ENCODE data around the gene DLGAP1.
"Not testable (repeated sequence)": the region's sequence is repeated elsewhere in the genome, so short reads cannot be mapped to it uniquely, and the experiment has no call there.

Gene DLGAP1

DNA sequence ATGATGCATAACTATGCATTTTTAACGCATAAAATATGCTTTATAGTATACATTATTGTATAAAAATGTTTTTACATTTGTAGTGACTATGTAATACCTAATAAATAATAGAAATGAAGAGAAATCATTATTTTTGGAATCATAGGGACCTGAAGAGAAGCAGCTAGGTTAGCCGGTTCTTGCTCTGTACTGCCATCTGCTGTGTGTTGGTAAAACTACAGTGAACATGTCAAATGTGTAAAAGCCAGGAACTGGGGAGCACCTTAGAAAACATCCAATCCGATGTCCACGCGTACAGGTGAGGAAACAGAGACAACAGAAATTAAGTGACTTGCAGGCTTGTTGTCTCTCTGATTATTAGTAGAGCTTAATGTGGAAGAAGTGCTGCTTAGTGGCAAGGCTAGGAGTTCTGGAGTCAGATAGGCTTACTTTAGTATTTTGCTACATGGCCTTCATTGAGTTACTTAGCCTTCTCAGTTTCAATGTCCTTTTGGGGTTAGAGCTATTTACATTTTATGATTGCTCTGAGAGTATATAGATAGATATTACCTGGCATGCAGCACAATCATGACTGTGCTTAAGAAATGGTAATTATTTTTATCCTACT, 386.5 kb downstream of the DLGAP1 start:
- peak; percentile 51 to 76 (median 63) for DNase-seq

DNA sequence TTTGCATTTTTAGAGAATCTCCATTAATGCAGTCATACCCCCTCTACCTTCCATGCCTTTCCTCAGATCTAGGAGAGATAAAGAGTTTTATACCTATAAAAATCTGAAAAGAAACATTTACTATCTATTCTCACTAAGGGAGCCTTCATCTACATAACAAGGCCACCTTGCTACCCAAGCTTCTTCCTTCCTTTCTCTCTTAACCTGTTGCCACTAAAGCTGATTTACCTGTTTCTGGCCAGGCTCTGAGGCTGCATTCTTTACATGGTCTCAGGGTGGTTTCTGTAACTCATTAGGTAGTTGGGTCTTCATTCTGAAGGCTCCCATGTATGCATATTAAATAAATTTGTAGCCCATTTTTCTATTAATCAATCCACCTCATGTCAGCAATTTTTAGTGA, 391.6 kb downstream of the DLGAP1 start:
- DNase-seq = no peak

DNA sequence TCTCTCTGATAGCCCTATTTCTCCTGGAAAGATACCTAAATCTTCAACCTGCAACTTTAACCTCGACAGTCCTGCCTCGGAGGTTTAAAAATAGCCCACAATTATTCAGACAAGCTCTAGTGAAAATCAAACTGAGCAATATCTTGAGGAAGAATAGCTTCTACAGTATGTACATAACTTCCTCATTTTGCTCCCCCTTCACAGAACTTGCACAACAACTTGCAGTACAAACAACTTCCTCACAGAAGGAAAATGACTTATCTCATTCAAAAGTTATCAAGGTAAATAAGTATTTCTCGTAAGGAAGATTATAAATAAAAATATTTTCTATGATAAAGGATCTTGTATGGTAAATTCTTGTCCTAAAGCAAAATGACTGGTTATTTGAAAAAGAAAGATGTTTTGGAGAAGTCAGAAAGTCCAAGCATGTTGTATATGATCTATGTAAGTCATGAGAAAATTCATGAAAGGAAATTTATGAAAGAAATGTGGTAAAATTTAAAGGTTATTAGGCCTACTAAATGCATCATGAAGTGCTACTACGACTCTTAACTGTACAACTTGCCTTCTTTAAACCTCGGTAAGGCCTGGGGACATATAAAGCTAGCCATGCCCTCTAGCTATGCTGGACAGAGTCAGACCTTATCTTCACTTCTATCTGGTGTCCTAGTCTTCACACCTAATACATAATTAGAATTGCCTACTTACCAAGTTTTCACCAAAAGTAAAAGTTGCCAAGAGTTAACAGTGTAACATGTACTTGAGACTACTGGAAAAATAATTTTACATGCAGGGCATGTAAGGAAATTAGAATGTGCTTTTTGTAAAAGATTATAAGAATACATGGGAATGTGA, 394.5 kb downstream of the DLGAP1 start:
- DNase-seq = peak; percentile 40 to 80 (median 60)

DNA sequence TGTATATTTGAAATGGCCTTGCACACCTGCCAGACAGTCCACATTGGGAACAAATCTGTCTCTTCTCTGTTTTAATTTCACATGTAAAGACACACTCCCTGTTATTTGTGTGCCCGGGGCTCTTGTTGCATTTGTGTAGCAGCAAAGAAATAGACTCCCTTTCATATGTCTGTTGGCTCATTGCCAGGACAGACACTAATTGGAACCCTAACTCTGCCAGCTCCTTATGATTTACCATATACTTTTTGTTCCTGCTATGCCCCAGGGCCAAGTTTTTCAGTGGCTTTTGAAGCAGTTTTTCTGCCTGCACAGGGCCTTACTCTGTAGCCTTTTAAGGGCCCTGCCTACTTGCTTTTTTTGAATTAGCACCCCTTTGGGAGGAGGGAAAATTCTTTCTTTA, 396.9 kb downstream of the DLGAP1 start:
- DNase-seq = no peak

DNA sequence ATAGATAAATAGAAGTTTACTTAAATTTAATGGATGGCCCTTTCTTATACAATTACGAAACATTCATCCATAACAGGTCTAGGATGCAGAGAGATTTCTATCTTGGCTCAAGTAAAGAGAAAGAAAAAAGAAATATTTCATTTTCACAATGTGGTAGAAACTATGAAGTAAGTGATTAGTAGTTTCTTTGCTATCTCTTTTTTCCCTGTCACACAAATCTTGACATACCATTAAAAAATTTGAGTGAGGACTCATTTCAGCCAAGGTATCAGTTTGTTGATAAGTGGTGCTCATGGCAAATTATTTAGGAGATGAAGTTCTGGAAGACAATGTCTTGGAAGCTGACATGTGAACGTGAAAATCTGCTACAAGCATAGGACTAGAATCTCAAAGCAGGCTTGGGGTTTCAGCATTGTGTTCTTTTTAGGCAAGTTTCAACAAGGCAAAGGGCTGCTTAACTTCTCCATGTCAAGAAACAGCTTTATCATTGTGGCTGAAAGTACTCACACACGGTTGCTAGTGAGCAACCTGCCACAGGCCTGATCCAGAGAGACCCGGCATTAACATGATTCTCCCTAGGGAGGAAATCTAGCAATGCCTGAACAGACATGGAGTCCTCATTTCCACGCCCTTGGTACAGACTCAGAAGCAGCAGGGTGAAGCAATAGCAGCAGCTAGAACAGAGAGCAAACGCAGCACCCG, 414.6 kb downstream of the DLGAP1 start:
- DNase-seq = no peak

DNA sequence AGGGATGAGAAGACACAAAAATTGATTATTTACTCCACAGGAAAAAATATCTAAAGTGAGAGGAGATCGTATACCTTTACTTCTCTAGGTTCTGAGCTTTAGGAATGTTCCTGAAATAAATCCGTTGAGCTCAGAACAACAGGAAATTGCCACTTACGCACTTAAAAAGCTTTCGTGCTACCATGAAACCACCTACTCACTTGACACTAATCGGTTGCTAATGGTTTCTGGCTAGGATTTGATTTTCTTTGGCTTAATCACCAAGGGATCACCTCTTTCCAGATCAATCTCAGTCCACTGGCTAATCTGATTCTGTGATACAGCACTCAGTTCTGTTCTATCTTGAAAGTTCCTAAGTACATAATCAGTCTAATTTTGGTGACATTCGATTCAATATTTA, 419.6 kb downstream of the DLGAP1 start:
- no peak for DNase-seq

DNA sequence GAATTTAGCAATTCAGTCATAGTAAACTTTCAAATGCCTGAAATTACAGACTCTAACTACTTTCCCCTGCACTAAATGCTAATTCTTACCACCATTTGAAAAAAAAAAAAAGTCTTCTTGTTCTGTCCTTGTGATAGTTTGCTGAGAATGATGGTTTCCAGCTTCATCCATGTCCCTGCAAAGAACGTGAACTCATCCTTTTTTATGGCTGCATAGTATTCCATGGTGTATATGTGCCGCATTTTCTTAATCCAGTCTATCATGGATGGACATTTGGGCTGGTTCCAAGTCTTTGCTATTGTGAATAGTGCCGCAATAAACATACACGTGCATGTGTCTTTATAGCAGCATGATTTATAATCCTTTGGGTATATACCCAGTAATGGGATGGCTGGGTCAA, 420.3 kb downstream of the DLGAP1 start:
- not testable (repeated sequence) for DNase-seq

DNA sequence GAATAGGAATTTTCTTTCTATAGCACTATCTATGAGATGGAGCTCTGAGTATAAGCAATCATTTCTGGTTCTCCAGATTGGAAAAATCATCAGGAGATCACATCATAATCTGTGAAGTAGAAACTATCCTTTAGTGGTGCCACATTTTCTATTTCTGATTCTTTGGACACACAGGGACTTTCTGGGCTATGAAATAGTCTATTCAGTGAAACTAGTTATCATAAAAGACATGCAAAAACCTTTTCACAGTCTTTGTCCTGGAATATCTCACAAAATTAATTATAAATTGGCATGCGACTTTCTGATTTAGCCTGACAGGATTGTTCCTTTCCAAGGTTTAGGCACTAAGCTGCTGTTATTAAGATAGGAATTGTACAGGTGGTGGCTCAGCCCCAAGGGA, 428.6 kb downstream of the DLGAP1 start:
- no peak for DNase-seq

DNA sequence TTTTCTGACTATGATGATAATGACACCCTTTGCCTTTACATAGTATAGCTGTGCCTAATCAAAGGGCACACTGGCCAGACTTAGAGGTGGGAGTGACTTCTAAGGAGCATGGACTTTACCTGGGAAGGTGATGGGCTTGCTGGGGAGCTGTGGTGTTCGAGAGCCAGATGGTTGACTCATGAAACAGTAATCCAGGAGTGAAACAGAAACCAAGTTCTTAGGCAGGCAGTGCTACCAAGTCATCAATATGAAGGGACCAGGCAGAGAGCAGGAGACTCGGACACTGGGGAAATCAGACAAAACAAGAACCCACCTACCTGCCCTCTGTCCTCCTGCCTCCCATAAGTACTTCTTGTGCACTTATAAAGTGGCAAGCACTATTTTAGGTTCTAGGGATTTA, 430.4 kb downstream of the DLGAP1 start:
- no peak for DNase-seq

DNA sequence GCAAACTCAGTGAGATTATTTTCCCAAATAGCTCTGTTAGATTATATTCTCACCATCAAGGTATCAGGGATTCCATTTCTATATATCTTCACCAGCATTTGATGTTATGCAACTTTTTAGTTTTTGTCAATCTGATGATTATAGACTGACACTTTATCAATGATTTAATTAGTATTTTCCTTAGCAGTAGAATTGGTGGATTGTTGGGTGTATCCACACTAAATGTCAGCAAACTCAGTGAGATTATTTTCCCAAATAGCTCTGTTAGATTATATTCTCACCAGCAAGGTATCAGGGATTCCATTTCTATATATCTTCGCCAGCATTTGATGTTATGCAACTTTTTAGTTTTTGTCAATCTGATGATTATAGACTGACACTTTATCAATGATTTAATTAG, 432.4 kb downstream of the DLGAP1 start:
- not testable (repeated sequence) for DNase-seq

DNA sequence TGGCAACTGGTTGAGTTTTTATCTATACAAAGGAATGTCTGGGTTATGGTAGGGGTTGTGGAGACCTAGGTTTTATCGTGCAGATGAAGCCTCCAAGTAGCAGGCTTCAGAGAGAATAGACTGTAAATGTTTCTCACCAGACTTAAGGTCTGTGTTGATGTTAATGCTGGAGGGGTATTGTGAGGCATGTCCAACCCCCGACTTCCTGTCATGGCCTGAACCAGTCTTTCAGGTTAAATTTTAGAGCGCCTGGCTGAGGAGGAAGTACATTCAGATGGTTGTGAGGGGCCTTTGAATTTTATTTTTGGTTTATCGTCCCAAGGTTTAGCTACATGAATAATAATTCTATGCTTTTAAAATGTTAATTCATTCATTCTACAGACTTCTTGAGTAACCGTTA, 435.1 kb downstream of the DLGAP1 start:
- no peak for DNase-seq

DNA sequence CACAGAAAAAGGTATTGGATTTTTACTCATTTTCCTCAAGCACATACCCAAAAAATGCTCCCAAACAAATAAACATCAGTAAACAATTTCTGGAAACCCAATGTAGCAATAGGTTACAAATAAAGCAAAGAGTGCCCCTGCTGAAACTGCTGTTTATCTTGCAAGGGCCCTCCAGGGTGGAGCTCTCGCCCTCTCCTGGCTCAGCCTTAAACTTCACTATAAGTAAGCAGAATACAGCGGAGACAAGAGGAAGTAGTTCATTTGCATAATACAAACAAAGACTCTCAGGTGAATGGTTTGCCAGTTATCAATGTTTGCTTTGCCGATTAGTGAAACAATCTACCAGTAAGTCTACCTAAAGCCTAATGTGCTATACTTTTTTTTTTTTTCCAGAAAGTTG, 437.6 kb downstream of the DLGAP1 start:
- peak; percentile 14 to 51 (median 42) for DNase-seq

DNA sequence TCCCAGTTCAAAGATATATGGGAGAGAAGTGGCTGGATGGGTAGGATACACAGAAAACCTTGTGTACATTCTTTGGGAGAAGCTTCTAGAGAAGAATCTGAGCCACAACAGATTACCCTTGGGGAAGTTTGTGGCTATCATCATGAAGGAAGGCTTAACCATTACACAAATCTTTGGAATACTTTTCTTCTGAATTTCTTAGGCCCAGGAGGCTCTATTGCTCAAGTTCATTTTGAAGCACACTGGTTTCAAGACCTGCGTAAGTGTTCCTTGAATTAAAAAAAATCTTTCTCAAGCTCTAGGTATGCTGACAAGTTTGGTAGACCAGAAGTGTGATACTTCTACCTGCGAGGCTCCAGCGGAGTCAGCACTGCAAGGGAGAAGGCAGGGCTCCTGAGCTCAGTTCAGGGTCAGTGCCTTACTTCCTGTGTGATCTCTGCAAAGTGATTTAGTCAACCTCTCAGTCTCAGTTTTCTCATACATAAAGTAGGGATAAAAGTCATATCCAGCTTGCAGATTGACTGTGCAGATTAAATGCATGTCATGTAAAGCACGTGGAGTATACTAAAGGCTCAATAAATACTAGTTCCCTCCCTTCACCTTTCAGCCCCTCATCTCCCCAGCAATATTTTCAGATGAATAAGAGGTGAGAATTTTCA, 438.6 kb downstream of the DLGAP1 start:
- no peak for DNase-seq

DNA sequence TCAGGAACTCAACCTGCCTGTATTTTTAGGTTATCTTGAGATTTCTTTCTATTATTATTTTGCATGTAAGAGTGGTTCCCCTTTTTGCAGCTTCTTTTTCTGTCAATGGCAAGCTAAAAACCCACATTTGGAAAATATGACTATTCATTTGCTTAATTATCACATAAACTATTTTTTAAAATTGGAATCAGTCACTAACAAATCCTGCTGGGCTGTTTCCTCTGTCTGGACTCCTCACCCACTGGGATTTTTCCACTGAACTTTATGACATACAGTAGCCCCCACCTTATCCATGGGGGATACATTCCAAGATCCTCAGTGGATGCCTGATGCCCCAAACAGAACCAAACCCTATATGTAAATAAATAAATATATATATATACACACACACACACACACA, 447.3 kb downstream of the DLGAP1 start:
- DNase-seq = no peak

DNA sequence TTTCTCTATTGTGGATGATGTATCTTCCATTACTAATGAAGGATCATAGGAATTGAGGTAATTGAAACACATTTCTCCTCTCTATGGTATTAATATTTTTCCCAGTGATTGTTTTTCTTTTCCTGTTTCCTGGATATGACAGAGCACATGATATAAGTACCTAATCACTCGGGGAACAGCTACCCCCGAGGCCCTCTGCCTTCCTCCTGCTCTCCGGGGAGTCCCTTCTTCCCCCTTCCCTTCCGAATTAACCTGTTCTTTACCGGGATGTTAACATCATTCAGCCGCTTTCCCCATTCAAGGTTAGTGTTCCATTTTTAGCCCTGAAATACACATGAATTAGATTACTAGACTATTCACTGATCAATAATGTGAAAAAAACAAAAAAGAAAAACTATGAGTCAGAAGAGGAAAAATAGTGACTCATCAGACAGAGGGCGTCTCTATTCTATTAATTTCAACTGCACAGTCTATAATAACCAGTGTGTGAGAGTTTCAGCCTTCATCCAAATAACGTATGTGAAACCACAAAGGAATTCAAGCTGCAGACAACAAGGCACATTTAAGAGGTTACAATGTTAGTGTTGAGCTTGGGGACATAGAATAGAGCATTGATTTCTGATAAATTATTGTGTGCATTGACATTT, 450.8 kb downstream of the DLGAP1 start:
- no peak for DNase-seq

DNA sequence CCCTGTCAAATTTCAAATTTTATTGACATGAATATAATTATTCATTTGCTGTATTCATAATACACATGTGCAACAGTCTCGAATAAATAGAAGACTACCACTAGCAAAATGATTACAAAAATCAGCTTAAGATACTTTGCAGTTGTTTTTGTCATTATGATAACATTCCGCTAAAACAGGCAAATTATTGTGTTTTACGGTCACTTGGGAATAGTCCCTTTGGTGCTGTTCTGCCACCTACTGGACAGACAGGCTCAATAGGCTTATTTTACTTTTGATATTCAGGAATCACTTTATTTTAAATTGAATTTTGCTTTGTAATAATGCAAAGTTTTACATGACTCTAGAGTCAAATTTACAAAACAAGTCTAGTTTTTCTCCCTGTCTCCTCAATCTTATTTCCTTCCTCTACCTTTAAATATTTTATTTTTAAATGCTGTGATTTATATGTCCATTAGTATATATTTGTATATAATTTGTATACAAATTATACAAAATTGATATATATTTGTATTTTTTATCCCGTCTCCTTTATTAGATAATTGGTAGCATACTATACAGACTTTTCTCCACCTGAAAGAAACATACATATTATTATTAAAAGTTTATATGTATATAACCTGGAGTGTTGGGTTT, 456.3 kb downstream of the DLGAP1 start:
- DNase-seq = peak; percentile 52 to 76 (median 62)

DNA sequence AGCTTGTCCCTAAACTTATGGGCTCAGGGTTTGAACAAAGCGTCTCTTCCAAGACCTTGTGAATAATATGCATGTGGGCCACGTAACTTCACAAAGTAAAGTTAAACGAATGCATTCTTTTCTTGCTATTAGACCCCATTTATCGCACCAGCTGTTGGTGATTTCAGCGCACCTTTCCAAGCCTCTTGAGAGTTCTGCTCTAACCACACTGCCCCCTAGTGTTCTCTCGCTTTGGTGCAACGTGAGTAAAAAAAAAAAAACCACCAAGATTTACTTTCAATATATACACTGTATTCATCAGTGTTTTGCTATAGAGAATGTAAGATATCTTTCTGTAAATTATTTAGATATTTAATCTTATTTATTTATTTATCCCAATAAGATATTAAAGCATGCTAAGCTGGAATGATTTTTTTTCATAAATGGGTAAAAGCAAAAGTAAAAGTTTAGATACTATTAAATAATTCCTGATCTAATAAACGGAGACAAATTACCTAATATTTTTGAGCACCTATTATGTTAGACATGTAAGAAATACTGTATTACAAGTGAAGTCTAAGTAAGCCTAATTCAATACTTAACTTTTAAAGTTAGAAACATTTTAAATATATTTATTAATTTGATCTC, 459.5 kb downstream of the DLGAP1 start:
- peak; percentile 72 to 85 (median 80) for DNase-seq

DNA sequence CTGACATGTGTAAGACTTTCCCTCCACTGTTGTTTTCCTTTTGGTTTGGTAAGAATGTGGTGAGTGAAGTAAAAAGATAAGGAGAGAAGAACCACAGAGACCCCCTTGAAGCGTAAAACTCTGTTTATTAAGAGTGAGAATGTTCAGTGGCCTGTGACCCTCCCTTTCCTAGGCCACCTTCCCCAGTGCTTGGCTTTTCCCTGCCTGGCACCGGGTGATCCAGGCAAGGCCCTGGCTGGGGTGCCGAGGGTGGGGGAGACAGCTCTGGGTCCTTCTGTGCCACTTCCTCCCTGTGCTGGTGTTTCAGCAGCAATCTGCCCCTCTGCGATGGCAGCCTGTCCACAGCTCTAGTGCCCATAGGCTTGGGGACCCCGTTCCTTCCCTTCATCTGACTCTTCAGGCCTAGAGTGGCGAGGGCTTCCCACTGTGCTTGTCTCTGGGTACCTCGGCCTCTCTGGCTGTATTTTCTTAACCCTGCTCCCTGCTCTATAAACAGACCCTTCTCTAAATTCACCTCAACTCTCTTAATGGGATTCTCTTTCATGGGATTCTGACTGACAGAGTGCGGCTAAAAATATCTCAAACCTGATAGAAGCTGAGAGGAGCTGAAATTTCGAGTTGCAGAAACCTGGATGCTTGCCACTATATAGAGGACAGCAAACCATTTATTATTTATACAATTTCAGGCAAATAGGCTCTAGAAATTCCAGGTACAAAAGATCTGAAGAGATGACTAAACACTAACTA, 461.0 kb downstream of the DLGAP1 start:
- DNase-seq = no peak

DNA sequence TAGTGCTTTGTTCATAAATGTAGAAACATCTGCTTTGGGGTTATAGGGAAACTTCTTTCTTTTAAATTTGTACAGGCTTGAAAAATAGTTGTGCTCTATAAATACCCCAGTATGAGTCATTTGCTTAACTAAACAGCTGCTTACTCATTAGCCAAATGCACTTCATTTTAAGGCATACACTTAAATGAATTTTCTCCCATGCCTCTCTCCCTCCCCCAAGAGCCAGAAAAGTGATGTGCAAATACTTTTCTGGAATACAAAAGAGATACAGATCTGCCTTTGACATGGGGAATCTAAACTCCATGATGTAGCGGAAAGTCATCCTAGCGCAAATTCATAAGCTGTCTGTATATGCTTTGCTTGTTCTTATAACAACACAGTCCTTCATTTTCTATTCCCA, 469.4 kb downstream of the DLGAP1 start:
- peak in 2 of 4 experiments; percentile 6 to 7 for DNase-seq

DNA sequence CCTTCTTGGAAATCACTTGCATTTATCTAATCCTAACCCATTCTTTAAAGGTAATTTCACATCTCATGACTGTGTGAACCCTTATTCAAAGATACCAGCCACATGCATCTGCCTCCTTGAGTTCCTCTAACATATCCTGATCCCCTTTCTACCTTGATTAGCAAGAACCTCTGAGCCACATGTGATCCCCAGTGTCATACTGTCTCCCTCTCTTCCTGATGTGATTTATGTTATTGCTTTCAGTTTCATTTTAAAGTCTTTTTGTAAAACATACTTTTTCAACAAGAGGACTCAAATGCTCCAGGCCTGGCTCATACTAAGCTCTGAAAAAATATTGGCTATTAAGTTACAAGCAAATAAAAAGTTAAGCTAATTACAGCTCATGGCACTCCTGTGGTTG, 470.1 kb downstream of the DLGAP1 start:
- DNase-seq = peak in 1 of 4 experiments; percentile 3

All from suppressor macrophage (primary cell).